GM12873 (cell line): ENCODE results near the gene RPS5.
A peak's percentile ranks its signal among the peaks of the same experiment; 100 is the strongest.

Experiments
- CTCF ChIP-seq: IDR thresholded peaks from 2 replicates; pipeline ENCODE4 v1.5.1; 2012; ENCODE audit warnings: low read depth, mild to moderate bottlenecking, moderate library complexity, low read length, control low read depth; ENCODE audit not compliant: insufficient read depth; ENCODE audit errors: missing control alignments

Gene RPS5

GRCh38 chr19:58386576-58387337 lies at the start of gene RPS5:
Gene RPS5 (plus strand): TSS chr19:58387269. CDS start chr19:58388138, 869 bp downstream.
- no peak for TF ChIP-seq CTCF

- TF ChIP-seq CTCF, result no peak
Observed at GRCh38 chr19:58338336-58338735, 48.7 kb upstream of the RPS5 start.

- TF ChIP-seq CTCF, result peak; percentile 23
Observed at GRCh38 chr19:58338825-58339558, 48.1 kb upstream of the RPS5 start.

- no peak for TF ChIP-seq CTCF
Observed at GRCh38 chr19:58345558-58345957, 41.5 kb upstream of the RPS5 start.

GRCh38 chr19:58346961-58347929 lies 39.8 kb upstream of the RPS5 start:
- TF ChIP-seq CTCF, result no peak

- no peak for TF ChIP-seq CTCF
Observed at GRCh38 chr19:58349590-58349989, 37.5 kb upstream of the RPS5 start.
